ENCODE data around the gene HELZ2.

- TF ChIP-seq, protein P1, sequence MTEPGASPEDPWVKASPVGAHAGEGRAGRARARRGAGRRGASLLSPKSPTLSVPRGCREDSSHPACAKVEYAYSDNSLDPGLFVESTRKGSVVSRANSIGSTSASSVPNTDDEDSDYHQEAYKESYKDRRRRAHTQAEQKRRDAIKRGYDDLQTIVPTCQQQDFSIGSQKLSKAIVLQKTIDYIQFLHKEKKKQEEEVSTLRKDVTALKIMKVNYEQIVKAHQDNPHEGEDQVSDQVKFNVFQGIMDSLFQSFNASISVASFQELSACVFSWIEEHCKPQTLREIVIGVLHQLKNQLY (CRISPR knock-in tag; IDR thresholded peaks at IDR 0.05), result no peak
- no peak for TF ChIP-seq CTCF (IDR thresholded peaks at IDR 0.05)
These were observed 24.7 kb upstream of the HELZ2 start for GRCh38 chr20:63598479-63599395.
